Uterus (tissue), 4 donors: ENCODE data around the gene SULT1A1. TPM values are rescaled to one million over a fixed set of nuclear protein-coding genes. Genes with fewer than 3 reads are reported as not detected.

Experiments used
- DNase-seq, 2 donors: peaks; one replicate each; pipeline ENCODE4 v3.0.0-alpha.2; 2019 to 2020
- H3K27ac ChIP-seq, 2 donors: fragments of 200-600 bp; sonication (generic); 1 replicate in 1 of 2; 2 replicates in 1 of 2; pipeline ENCODE4 v1.5.1; 2016 to 2018
- H3K27me3 ChIP-seq, 2 donors: fragments of 200-600 bp; sonication (generic); one replicate each; pipeline ENCODE4 v1.5.1; 2018 to 2019; ENCODE audit warnings: control low read depth in 1 of 2
- H3K36me3 ChIP-seq, 2 donors: fragments of 200-600 bp; sonication (generic); one replicate each; pipeline ENCODE4 v1.5.1; 2019; ENCODE audit warnings: control low read depth in 1 of 2
- H3K4me1 ChIP-seq, 2 donors: fragments of 200-600 bp; sonication (generic); one replicate each; pipeline ENCODE4 v1.5.1; 2018 to 2019; ENCODE audit warnings: control low read depth in 1 of 2
- H3K4me3 ChIP-seq, 2 donors: fragments of 200-600 bp; sonication (generic); 1 replicate in 1 of 2; 2 replicates in 1 of 2; pipeline ENCODE4 v1.5.1; 2018 to 2019; ENCODE audit warnings: mild to moderate bottlenecking in 1 of 2
- H3K9me3 ChIP-seq, 2 donors: fragments of 200-600 bp; sonication (generic); one replicate each; pipeline ENCODE4 v1.5.1; 2019; ENCODE audit warnings: control low read depth in 1 of 2
- POLR2A ChIP-seq, 2 donors: fragments of 450-650 bp; IDR thresholded peaks; one replicate each; pipeline ENCODE4 v1.6.1; 2016; ENCODE audit warnings: antibody characterized with exemption in 2 of 2, mild to moderate bottlenecking in 1 of 2, moderate library complexity in 1 of 2
- intact Hi-C: fragments of 100-400 bp; cut with DNase I; formaldehyde crosslinking; loops from one replicate; pipeline ENCODE4 v1.15.1; 2023; ENCODE audit warnings: low total_unique reads
- total RNA-seq, 4 donors: library from RNA; depleted of rRNA in 3 of 4; stranded (reverse); fragments of >200 nt in 3 of 4; gene quantifications; one replicate each; pipeline versions ENCODE4 v1.1.0 to v1.2.4, GENCODE V29; 2014 to 2023
- TF ChIP-seq, protein P1 (sequence below), 4 experiments: fragments of 200-600 bp in 2 of 4; fragments of 450-650 bp in 2 of 4; sonication (generic) in 2 of 4; IDR thresholded peaks; one replicate each; pipeline ENCODE4 v1.5.1; 2016 to 2019; ENCODE audit warnings: antibody characterized with exemption in 4 of 4, mild to moderate bottlenecking in 2 of 4, moderate library complexity in 1 of 4
- donor health status: DM: yes; HTN: yes; CAD: no.

The SULT1A1 gene
- total RNA-seq, 4 donors from 2014 or later, result 2.8 to 30.3 (median 8.5) TPM

GRCh38 chr16:28592511-28592910 lies 17.3 kb downstream of the SULT1A1 start:
- DNase-seq, result no peak

GRCh38 chr16:28591355-28591754 lies 18.5 kb downstream of the SULT1A1 start:
- no peaks in the 10 kb centered on the region for H3K9me3 ChIP-seq
- no peaks in the 10 kb centered on the region for H3K27me3 ChIP-seq
- H3K27ac ChIP-seq, result no peak overlapping the region
- no peak for DNase-seq
- no peak overlapping the region for H3K4me3 ChIP-seq
- no peaks in the 10 kb centered on the region for H3K36me3 ChIP-seq
- no peaks in the 10 kb centered on the region for H3K4me1 ChIP-seq
- TF ChIP-seq, protein P1, sequence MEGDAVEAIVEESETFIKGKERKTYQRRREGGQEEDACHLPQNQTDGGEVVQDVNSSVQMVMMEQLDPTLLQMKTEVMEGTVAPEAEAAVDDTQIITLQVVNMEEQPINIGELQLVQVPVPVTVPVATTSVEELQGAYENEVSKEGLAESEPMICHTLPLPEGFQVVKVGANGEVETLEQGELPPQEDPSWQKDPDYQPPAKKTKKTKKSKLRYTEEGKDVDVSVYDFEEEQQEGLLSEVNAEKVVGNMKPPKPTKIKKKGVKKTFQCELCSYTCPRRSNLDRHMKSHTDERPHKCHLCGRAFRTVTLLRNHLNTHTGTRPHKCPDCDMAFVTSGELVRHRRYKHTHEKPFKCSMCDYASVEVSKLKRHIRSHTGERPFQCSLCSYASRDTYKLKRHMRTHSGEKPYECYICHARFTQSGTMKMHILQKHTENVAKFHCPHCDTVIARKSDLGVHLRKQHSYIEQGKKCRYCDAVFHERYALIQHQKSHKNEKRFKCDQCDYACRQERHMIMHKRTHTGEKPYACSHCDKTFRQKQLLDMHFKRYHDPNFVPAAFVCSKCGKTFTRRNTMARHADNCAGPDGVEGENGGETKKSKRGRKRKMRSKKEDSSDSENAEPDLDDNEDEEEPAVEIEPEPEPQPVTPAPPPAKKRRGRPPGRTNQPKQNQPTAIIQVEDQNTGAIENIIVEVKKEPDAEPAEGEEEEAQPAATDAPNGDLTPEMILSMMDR (IDR thresholded peaks at IDR 0.05), result no peak
- no peak for TF ChIP-seq POLR2A (IDR thresholded peaks at IDR 0.05)
- intact Hi-C loops, result no loop called here

More at GRCh38 chr16:28592511-28592910, 17.3 kb downstream of the SULT1A1 start:
- TF ChIP-seq, protein P1 (IDR thresholded peaks at IDR 0.05), result no peak
- no peak for TF ChIP-seq POLR2A (IDR thresholded peaks at IDR 0.05)
- intact Hi-C loops, result no loop called here
- Histone ChIP-seq H3K27me3 (no peaks in the 10 kb centered on the region), H3K4me1 (no peaks in the 10 kb centered on the region), H3K27ac (no peak overlapping the region), H3K36me3 (no peaks in the 10 kb centered on the region), H3K4me3 (no peak overlapping the region), H3K9me3 (no peaks in the 10 kb centered on the region)

DNA sequence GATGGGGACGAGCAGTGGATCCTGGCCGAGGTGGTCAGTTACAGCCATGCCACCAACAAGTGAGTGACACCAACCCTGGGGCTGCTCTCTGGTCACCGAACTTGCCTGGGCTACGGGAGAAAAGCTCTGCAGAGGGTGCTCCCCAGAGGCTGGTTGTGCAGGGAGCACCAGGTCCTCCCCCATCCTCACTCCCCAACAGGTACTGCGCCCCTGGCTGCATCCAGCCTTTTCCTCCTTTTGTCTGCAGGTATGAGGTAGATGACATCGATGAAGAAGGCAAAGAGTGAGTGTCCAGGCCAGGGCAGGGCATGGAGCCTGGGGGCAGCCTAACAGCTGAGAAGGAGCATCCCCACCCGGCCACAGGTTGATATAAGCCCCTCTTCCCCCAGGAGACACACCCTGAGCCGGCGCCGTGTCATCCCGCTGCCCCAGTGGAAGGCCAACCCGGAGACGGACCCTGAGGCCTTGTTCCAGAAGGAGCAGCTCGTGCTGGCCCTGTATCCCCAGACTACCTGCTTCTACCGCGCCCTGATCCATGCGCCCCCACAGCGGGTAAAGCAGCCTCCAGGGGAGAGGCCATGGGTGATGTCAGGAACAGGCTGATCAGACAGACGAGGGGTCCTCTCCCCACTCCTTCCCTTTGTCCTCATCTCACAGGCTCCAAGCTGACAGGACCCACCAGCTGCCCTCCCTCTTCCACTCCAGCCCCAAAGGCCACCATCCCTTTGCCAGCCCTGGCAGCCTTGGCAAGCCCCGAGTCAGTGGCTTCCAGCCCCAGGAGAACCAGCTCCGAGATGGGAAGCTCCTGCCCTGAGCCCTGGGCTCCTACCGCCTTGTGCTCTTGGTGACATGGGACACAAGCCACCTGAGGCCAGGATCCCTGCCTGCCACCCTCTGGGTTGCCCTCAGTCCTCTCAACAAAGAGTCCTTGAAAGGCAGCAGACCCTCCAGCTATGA lies 19.2 kb downstream of the SULT1A1 start:
- Histone ChIP-seq H3K9me3 (no peaks in the 10 kb centered on the region), H3K27me3 (no peaks in the 10 kb centered on the region), H3K36me3 (no peaks in the 10 kb centered on the region), H3K27ac (no peak overlapping the region), H3K4me3 (no peak overlapping the region), H3K4me1 (no peaks in the 10 kb centered on the region)
- intact Hi-C loops, result no loop called here
- no peak for DNase-seq
- TF ChIP-seq POLR2A (IDR thresholded peaks at IDR 0.05), result no peak
- TF ChIP-seq, protein P1 (IDR thresholded peaks at IDR 0.05), result no peak

DNA sequence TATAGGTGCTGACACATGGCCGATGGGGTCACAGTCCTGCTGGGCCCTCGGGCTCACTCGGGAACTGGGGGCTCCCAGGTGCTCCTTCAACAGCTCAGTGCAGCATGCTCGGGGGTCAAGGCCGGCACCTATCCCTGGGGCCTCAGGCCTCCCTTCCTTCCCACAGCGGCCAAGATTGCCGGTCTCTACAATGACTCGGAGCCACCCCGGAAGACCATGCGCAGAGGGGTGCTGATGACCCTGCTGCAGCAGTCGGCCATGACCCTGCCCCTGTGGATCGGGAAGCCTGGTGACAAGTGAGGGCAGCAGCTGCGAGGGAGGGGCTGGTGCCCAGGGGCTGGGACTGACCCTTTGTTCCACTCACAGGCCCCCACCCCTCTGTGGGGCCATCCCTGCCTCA lies 19.9 kb downstream of the SULT1A1 start:
- H3K27me3 ChIP-seq, result no peaks in the 10 kb centered on the region
- H3K4me1 ChIP-seq, result no peaks in the 10 kb centered on the region
- TF ChIP-seq, protein P1 (IDR thresholded peaks at IDR 0.05), result no peak
- no peak for TF ChIP-seq POLR2A (IDR thresholded peaks at IDR 0.05)
- DNase-seq, result no peak
- intact Hi-C loops, result no loop called here
- H3K9me3 ChIP-seq, result no peaks in the 10 kb centered on the region
- no peaks in the 10 kb centered on the region for H3K36me3 ChIP-seq
- no peak overlapping the region for H3K4me3 ChIP-seq
- no peak overlapping the region for H3K27ac ChIP-seq

GRCh38 chr16:28589069-28589468 lies 20.8 kb downstream of the SULT1A1 start:
- H3K9me3 ChIP-seq, result no peaks in the 10 kb centered on the region
- intact Hi-C loops, result no loop called here
- no peak overlapping the region for H3K4me3 ChIP-seq
- H3K27ac ChIP-seq, result no peak overlapping the region
- no peaks in the 10 kb centered on the region for H3K4me1 ChIP-seq
- H3K36me3 ChIP-seq, result no peaks in the 10 kb centered on the region
- no peak for DNase-seq
- no peak for TF ChIP-seq POLR2A (IDR thresholded peaks at IDR 0.05)
- TF ChIP-seq, protein P1 (IDR thresholded peaks at IDR 0.05), result no peak
- no peaks in the 10 kb centered on the region for H3K27me3 ChIP-seq
